IMR-90 (cell line): ENCODE measurements around the gene CGB1.
A peak's percentile ranks its signal among the peaks of the same experiment; 100 is the strongest.

Experiments
- CEBPB ChIP-seq: IDR thresholded peaks from 2 replicates; pipeline ENCODE4 v1.6.1; 2012; ENCODE audit warnings: low read depth, low read length, improper control_type of control experiment
- CHD1 ChIP-seq: IDR thresholded peaks from 2 replicates; pipeline ENCODE4 v1.6.1; 2012; ENCODE audit warnings: low read depth, low read length, improper control_type of control experiment
- CTCF ChIP-seq: conservative IDR thresholded peaks from 2 replicates; pipeline ENCODE4 v1.5.1; 2012; ENCODE audit warnings: mild to moderate bottlenecking, low read depth, low read length, improper control_type of control experiment
- ELK1 ChIP-seq: fragments of 150-350 bp; IDR thresholded peaks from 2 replicates; pipeline ENCODE4 v1.6.1; 2016; ENCODE audit warnings: low read depth, mild to moderate bottlenecking, low read length, moderate library complexity, borderline replicate concordance
- FOS ChIP-seq: fragments of 150-350 bp; IDR thresholded peaks from 2 replicates; pipeline ENCODE4 v1.6.1; 2016; ENCODE audit warnings: low read depth, low read length
- MAZ ChIP-seq: IDR thresholded peaks from 2 replicates; pipeline ENCODE4 v1.6.1; 2012; ENCODE audit warnings: low read depth, mild to moderate bottlenecking, low read length, improper control_type of control experiment, moderate library complexity, borderline replicate concordance
- MXI1 ChIP-seq: IDR thresholded peaks from 2 replicates; pipeline ENCODE4 v1.6.1; 2012; ENCODE audit warnings: low read depth, mild to moderate bottlenecking, low read length, moderate library complexity, borderline replicate concordance
- NFE2L2 ChIP-seq: fragments of 150-350 bp; IDR thresholded peaks from 2 replicates; pipeline ENCODE4 v1.6.1; 2016; ENCODE audit warnings: low read depth, mild to moderate bottlenecking, low read length
- POLR2A ChIP-seq: IDR thresholded peaks from 2 replicates; pipeline ENCODE4 v1.6.1; 2012; ENCODE audit warnings: mild to moderate bottlenecking, low read depth, low read length
- RAD21 ChIP-seq: IDR thresholded peaks from 2 replicates; pipeline ENCODE4 v1.6.1; 2012; ENCODE audit warnings: low read length, improper control_type of control experiment
- RCOR1 ChIP-seq: IDR thresholded peaks from 2 replicates; pipeline ENCODE4 v1.6.1; 2012; ENCODE audit warnings: mild to moderate bottlenecking, low read length, improper control_type of control experiment; ENCODE audit not compliant: insufficient replicate concordance
- RFX5 ChIP-seq: IDR thresholded peaks from 2 replicates; pipeline ENCODE4 v1.8.0; 2012; ENCODE audit warnings: low read depth, mild to moderate bottlenecking, low read length, moderate library complexity
- SMC3 ChIP-seq: fragments of 150-350 bp; IDR thresholded peaks from 2 replicates; pipeline ENCODE4 v1.6.1; 2016; ENCODE audit warnings: low read depth, mild to moderate bottlenecking, antibody characterized with exemption, low read length, moderate library complexity
- USF2 ChIP-seq: fragments of 150-350 bp; IDR thresholded peaks from 2 replicates; pipeline ENCODE4 v1.6.1; 2017; ENCODE audit warnings: mild to moderate bottlenecking, antibody characterized with exemption, low read length, low read depth

- TF ChIP-seq RCOR1 (no peak), USF2 (no peak), CTCF (peak; percentile 15; the same call in 1 of the 2 replicates), RFX5 (no peak), POLR2A (no peak), CEBPB (no peak), FOS (no peak), SMC3 (0 out of 2 replicates have a peak, but pooled peaks have one; percentile 12), MAZ (no peak), MXI1 (no peak), RAD21 (peak; percentile 35), CHD1 (no peak), ELK1 (no peak), NFE2L2 (no peak)
Measured at GRCh38 chr19:49073514-49074378, 37.1 kb upstream of the CGB1 start.
